Measurements from ENCODE around the gene LAG3.
"Not testable (repeated sequence)": the region's sequence is repeated elsewhere in the genome, so short reads cannot be mapped to it uniquely, and the experiment has no call there.

Gene LAG3

DNA sequence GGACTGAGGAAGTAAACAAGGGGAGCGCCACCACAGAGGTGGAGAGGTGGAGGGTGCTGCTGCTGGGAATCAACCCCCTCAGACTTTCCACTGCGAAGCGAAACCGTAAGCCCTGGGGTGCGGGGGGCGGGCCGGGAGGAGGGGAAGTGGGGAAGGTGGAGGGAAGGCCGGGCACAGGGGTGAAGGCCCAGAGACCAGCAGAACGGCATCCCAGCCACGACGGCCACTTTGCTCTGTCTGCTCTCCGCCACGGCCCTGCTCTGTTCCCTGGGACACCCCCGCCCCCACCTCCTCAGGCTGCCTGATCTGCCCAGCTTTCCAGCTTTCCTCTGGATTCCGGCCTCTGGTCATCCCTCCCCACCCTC lies at the start of gene LAG3:
TSS of gene LAG3 (plus strand) at position 190 of the 365 bp plus-strand sequence. CDS start 333 bp downstream, outside the sequence.
- no peaks in the 10 kb centered on the region for H3K36me3 Mint-ChIP-seq
- ATAC-seq (ENCODE audit: low read depth) (peak; percentile 31), DNase-seq (ENCODE audit: low spot score in 2 of 2) (no peak)
- peak within 1 kb of the TSS; percentile 36 for H3K4me3 Mint-ChIP-seq
- peaks cover 19% of the 10 kb centered on the region for H3K4me1 Mint-ChIP-seq
- no peak within 1 kb of the TSS for H3K27ac Mint-ChIP-seq
- H3K9me3 Mint-ChIP-seq: no peaks in the 10 kb centered on the region
- peaks cover 56% of the 10 kb centered on the region for H3K27me3 Mint-ChIP-seq

DNA sequence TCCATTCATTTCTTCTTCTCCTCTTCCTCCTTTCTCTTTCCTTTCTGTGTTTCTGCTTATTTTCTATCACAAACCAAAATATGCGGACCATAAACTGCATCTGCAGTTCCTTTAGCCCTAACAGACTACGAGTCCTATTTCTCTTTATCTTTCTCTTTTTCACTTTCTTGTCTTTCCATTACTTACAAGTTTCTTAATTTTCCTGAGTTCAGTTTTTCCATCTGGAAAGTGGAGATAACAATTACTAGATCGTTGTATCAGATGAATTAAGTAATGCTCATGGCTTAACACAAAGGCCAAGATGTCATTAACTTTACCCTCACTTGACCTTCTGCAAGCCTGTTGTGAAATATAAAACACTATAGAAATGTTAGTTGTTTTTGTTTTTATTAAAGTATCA lies 49.5 kb upstream of the LAG3 start:
- Mint-ChIP-seq H3K9me3 (peaks cover 3% of the 10 kb centered on the region), H3K4me1 (peaks cover 14% of the 10 kb centered on the region), H3K27ac (peak overlapping the region; percentile 19), H3K4me3 (no peak overlapping the region), H3K36me3 (peaks cover 8% of the 10 kb centered on the region), H3K27me3 (no peaks in the 10 kb centered on the region)
- no peak for DNase-seq (ENCODE audit: low spot score in 2 of 2)
- no peak for ATAC-seq (ENCODE audit: low read depth)

DNA sequence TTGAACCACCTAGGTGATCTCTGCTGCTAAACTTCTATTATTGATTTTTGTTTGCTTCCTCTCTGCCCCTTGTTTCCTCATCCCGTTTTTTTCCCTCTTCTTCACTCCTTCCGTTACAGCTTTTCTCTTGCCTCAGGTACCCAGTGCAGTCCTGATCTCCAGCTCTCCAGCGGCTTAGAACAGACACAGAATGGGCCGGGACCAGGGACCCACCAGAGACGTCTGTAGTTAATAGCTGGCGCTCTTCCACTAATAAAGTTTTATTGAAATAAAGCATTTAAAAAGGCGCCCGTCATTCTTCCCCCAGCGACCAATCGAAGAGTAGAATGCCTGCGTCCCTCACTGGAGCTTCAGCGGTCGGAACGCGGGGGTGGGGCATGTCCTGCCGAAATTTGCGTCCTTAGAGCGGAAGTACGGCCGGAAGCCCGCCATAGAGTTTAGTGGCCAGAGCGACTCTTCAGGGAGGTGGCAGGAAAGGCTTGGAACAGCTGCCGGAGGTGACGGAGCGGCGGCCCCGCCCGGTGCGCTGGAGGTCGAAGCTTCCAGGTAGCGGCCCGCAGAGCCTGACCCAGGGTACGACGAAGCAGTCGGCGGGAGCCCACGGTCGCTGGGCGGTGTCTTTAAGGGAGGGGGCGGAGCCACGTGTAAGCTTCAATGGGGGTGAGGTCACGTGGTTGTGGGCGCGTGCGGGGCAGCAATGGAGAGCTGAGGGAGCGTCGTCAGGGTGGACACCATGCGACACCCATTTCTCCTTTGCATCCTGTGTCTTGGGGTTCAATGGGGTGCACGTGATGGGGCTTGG lies 48.5 kb upstream of the LAG3 start, which contains the start of gene COPS7A:
TSS of gene COPS7A (plus strand) at position 440 of the 802 bp plus-strand sequence. CDS start 611 bp downstream, outside the sequence.
- Mint-ChIP-seq H3K27me3 (no peaks in the 10 kb centered on the region), H3K36me3 (peaks cover 8% of the 10 kb centered on the region), H3K9me3 (peaks cover 3% of the 10 kb centered on the region), H3K27ac (peak within 1 kb of the TSS; percentile 79), H3K4me3 (peak within 1 kb of the TSS; percentile 94), H3K4me1 (peaks cover 14% of the 10 kb centered on the region)
- DNase-seq (ENCODE audit: low spot score in 2 of 2) (peak; percentile 86 to 93), ATAC-seq (ENCODE audit: low read depth) (peak; percentile 87)

DNA sequence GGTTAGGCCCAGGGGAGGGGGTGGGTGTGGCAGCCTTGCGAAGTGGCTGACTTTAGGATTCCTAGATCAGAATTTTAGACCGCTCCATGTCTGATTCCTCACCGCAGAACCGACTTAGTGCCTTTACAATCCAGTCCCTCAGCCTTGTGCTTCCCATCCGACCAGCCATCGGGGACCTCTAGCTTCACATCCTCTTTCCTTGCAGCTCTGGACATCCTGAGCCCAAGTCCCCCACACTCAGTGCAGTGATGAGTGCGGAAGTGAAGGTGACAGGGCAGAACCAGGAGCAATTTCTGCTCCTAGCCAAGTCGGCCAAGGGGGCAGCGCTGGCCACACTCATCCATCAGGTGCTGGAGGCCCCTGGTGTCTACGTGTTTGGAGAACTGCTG lies 47.9 kb upstream of the LAG3 start:
- ATAC-seq (ENCODE audit: low read depth) (peak; percentile 8), DNase-seq (ENCODE audit: low spot score in 2 of 2) (peak; percentile 19 to 31)
- peaks cover 9% of the 10 kb centered on the region for H3K36me3 Mint-ChIP-seq
- peaks cover 3% of the 10 kb centered on the region for H3K9me3 Mint-ChIP-seq
- H3K27ac Mint-ChIP-seq: peak overlapping the region; percentile 79
- no peaks in the 10 kb centered on the region for H3K27me3 Mint-ChIP-seq
- H3K4me1 Mint-ChIP-seq: peaks cover 14% of the 10 kb centered on the region
- H3K4me3 Mint-ChIP-seq: peak overlapping the region; percentile 94

DNA sequence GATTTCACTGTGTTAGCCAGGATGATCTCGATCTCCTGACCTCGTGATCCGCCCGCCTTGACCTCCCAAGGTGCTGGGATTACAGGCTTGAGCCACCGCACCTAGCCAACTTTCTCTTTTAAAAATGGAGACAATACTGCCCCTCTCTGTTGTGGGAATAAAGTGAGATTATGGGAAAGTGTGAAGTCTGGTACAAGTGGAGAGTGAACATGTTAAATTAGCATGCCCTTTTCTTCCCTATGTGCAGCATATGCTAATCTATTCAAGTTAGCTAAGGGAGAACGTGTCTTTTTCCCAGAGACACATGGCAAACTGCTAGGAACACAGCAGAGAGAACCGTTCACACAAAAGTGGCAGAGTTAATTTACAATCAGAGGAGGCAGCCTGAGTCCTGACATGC lies 47.0 kb upstream of the LAG3 start:
- ATAC-seq (ENCODE audit: low read depth) (no peak), DNase-seq (ENCODE audit: low spot score in 2 of 2) (no peak)
- Mint-ChIP-seq H3K9me3 (peaks cover 3% of the 10 kb centered on the region), H3K36me3 (peaks cover 19% of the 10 kb centered on the region), H3K4me3 (peak overlapping the region; percentile 9), H3K4me1 (peaks cover 14% of the 10 kb centered on the region), H3K27me3 (no peaks in the 10 kb centered on the region), H3K27ac (no peak overlapping the region)

DNA sequence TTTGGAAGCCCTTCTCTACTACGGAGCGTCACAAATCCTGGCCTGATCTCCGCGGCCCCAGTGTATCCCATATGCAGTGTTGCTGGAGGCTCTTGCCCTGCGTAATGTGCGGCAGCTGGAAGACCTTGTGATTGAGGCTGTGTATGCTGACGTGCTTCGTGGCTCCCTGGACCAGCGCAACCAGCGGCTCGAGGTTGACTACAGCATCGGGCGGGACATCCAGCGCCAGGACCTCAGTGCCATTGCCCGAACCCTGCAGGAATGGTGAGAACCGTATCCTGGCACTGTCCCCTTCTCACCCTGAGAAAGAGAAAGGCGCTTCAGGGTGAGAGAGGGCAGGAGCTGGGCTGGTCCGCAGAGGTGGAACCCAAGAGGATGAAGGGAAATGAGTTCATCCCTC lies 43.1 kb upstream of the LAG3 start:
- DNase-seq (ENCODE audit: low spot score in 2 of 2) (no peak), ATAC-seq (ENCODE audit: low read depth) (no peak)
- Mint-ChIP-seq H3K4me3 (no peak overlapping the region), H3K27ac (no peak overlapping the region), H3K4me1 (peaks cover 9% of the 10 kb centered on the region), H3K27me3 (no peaks in the 10 kb centered on the region), H3K36me3 (peaks cover 22% of the 10 kb centered on the region), H3K9me3 (no peaks in the 10 kb centered on the region)

DNA sequence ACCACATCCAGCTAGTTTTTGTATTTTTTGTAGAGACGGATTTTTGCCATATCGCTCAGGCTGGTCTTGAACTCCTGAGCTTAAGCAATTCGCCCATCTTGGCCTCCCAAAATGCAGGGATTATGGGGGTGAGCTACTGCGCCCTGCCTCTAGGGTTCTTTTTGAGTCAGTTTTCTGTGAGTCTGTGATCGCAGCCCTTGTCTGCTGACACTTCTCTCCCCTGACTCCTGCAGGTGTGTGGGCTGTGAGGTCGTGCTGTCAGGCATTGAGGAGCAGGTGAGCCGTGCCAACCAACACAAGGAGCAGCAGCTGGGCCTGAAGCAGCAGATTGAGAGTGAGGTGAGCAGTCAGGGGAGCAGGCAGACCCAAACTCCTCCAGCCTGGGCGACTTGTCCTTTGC lies 42.2 kb upstream of the LAG3 start:
- Mint-ChIP-seq H3K4me3 (no peak overlapping the region), H3K27ac (no peak overlapping the region), H3K9me3 (no peaks in the 10 kb centered on the region), H3K4me1 (peaks cover 4% of the 10 kb centered on the region), H3K36me3 (peaks cover 22% of the 10 kb centered on the region), H3K27me3 (no peaks in the 10 kb centered on the region)
- no peak for DNase-seq (ENCODE audit: low spot score in 2 of 2)
- no peak for ATAC-seq (ENCODE audit: low read depth)

DNA sequence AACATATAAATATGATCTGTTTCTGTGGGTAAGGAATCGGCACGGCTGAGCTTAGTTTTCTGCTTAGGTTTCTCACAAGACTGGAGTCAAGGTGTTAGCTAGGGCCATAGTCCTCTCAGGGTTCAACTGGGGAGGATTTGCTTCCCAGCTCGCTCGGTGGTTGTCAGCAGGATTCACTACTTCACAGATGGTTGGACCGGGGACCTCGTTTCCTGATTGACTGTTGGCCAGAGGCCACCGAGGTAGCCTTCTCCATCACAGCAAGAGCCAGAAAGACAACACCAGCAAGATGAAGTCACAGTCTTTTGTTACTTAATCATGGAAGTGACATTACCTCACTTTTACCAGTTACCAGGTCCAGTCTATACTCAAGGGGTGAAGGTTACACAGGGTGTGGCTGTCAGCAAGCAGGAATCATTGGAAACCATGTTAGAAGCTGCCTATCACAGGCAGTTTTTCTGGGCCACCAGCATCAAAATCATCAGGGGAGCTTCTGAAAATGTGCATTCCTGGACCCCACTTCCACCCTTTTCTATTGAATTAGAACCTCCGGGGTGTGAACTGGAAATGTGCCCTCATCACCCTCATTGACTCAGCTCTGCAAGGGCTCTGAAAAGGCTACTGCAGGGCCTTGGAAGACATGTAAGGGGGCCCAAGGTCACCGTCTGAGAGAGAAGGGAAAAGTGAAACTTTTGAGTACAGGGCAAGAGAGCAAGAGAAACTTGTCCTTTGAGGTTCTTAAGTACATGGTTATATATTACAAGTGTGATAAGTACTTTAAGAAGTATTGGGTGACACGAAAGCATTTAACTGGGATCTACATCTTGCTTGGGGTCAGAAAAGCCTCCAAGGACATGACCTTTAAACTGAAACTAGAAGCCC lies 37.6 kb upstream of the LAG3 start:
- Mint-ChIP-seq H3K9me3 (no peaks in the 10 kb centered on the region), H3K36me3 (peaks cover 12% of the 10 kb centered on the region), H3K4me3 (no peak overlapping the region), H3K27me3 (no peaks in the 10 kb centered on the region), H3K27ac (no peak overlapping the region), H3K4me1 (no peaks in the 10 kb centered on the region)
- ATAC-seq (ENCODE audit: low read depth) (no peak), DNase-seq (ENCODE audit: low spot score in 2 of 2) (no peak)

DNA sequence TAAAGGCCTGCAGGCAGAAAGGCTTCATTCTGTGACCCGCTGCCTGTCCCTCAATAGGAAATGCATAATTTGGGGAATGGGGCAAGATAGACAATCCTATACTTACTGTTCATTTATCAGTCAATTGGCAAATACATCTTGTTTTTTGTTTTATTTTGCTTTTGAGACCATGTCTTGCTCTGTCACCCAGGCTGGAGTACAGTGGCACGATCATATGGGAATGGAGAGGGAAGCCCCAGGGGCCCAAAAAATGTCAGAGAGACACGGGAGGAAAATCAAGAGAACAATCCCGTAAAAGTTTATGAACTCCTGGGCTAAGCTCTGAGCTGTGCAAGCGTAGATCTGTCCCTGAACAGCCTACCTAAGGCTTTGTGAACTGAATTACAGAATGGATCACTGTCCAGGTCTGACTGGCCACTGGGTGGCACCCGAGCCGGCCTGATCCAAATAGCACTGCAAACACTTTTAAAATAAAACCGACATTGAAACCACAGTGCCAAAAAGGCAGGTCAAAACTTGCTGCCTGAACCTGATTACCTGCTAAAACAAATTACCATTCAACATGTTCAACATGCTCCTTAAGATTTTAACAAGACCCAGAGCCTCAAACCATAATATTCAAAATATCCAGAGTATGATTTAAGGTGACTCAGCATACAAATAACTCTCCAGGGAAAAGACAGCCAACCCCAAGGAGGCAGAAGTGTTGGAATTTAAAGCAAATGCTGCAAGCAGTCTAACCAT lies 36.7 kb upstream of the LAG3 start:
- peaks cover 6% of the 10 kb centered on the region for H3K36me3 Mint-ChIP-seq
- H3K4me1 Mint-ChIP-seq: no peaks in the 10 kb centered on the region
- peak; percentile 75 for ATAC-seq (ENCODE audit: low read depth)
- DNase-seq (ENCODE audit: low spot score in 2 of 2): no peak
- no peak overlapping the region for H3K27ac Mint-ChIP-seq
- H3K4me3 Mint-ChIP-seq: no peak overlapping the region
- H3K9me3 Mint-ChIP-seq: no peaks in the 10 kb centered on the region
- no peaks in the 10 kb centered on the region for H3K27me3 Mint-ChIP-seq

DNA sequence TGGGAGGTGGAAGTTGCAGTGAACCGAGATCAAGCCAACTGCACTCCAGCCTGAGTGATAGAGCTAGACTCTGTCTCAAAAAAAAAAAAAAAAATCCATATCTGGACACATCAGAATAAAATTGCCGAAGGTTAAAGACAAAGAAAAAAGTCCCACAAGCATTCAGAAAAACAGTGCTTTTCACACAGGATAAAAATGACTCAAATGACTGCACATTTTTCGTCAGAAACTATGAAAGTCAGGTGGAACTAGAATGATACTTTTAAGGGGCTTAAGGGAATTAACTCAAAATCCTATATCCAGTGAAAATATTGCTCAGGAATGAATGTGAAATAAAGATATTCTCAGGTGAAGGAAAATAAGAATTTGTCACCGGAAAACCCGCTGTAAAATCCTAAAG lies 35.6 kb upstream of the LAG3 start:
- no peak overlapping the region for H3K4me3 Mint-ChIP-seq
- no peaks in the 10 kb centered on the region for H3K9me3 Mint-ChIP-seq
- no peak overlapping the region for H3K27ac Mint-ChIP-seq
- H3K36me3 Mint-ChIP-seq: no peaks in the 10 kb centered on the region
- ATAC-seq (ENCODE audit: low read depth): no peak
- no peak for DNase-seq (ENCODE audit: low spot score in 2 of 2)
- H3K27me3 Mint-ChIP-seq: no peaks in the 10 kb centered on the region
- no peaks in the 10 kb centered on the region for H3K4me1 Mint-ChIP-seq

DNA sequence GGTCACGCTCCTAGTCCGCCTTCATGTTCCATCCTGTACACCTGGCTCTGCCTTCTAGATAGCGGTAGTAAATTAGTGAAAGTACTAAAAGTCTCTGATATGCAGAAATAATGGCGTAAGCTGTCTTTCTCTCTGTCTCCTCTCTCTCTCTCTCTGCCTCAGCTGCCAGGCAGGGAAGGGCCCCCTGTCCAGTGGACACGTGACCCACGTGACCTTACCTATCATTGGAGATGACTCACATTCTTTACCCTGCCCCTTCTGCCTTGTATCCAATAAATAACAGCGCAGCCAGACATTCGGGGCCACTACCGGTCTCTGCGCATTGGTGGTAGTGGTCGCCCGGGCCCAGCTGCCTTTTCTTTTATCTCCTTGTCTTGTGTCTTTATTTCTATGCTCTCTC lies 30.2 kb upstream of the LAG3 start:
- DNase-seq (ENCODE audit: low spot score in 2 of 2); H3K27me3 Mint-ChIP-seq; ATAC-seq (ENCODE audit: low read depth); H3K4me3 Mint-ChIP-seq; H3K27ac Mint-ChIP-seq; H3K9me3 Mint-ChIP-seq; H3K36me3 Mint-ChIP-seq: not testable (repeated sequence)
- peaks cover 12% of the 10 kb centered on the region for H3K4me1 Mint-ChIP-seq

DNA sequence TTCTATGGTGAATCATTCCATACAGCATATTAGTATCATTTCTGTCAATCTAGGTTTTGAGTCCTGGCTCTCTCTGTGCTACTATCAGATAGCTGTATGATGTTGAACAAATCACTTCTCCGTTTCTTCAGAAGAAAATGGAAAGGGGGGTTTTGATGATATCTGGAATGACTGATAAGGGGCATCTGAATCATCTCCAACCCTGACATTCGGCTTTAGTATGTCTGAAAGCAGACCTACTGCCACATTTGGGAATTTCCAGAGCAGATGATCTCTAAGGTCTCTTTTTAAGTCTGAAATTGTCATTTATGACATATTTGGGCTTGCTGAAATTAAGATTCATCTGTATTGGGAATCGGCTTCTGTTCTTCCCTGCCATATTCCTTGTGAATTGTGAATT lies 29.5 kb upstream of the LAG3 start:
- Mint-ChIP-seq H3K4me3 (no peak overlapping the region), H3K27me3 (no peaks in the 10 kb centered on the region), H3K36me3 (peaks cover 10% of the 10 kb centered on the region), H3K27ac (no peak overlapping the region), H3K9me3 (peaks cover 2% of the 10 kb centered on the region), H3K4me1 (peaks cover 12% of the 10 kb centered on the region)
- DNase-seq (ENCODE audit: low spot score in 2 of 2) (no peak), ATAC-seq (ENCODE audit: low read depth) (no peak)

DNA sequence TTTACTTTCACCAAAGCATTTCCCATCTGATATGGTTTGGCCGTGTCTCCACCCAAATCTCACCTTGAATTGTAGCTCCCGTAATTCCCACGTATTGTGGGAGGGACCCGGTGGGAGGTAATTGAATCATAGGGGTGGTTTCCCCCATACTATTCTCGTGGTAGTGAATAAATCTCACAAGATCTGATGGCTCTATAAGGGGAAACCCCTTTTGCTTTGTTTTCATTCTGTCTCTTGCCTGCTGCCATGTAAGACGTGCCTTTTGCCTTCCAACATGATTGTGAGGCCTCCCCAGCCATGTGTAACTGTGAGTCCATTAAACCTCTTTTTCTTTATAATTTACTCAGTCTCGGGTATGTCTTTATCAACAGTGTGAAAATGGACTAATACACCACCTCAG lies 29.0 kb upstream of the LAG3 start:
- not testable (repeated sequence) for H3K9me3 Mint-ChIP-seq; H3K27me3 Mint-ChIP-seq; DNase-seq (ENCODE audit: low spot score in 2 of 2); H3K27ac Mint-ChIP-seq; ATAC-seq (ENCODE audit: low read depth); H3K4me3 Mint-ChIP-seq
- Mint-ChIP-seq H3K4me1 (peaks cover 12% of the 10 kb centered on the region), H3K36me3 (peaks cover 15% of the 10 kb centered on the region)
